Measurements from ENCODE around the gene MAML2. TPM values are rescaled to one million over a fixed set of nuclear protein-coding genes. Genes with fewer than 3 reads are reported as not detected.
A peak's percentile ranks its signal among the peaks of the same experiment; 100 is the strongest.

The MAML2 gene
- total and polyA plus RNA-seq, 2 experiments from 2014 or later = 4.7 to 15.3 TPM

- DNase-seq (ENCODE audit: low spot score) = peak; percentile 64
- Histone ChIP-seq H3K79me2 (peaks cover 37% of the 10 kb centered on the region), H3K9me3 (ENCODE audit: low read depth) (no peaks in the 10 kb centered on the region), H3K4me3 (no peak overlapping the region), H2AFZ (no peak overlapping the region), H3K9me2 (replicated peaks; ENCODE audit: insufficient read depth) (no peaks in the 10 kb centered on the region), H3K27ac (peak overlapping the region; percentile 86), H3K27me3 (no peaks in the 10 kb centered on the region), H3K4me2 (peak overlapping the region; percentile 47), H4K20me1 (ENCODE audit: insufficient read depth, poor library complexity, severe bottlenecking) (peaks cover 2% of the 10 kb centered on the region), H3K36me3 (replicated peaks; ENCODE audit: insufficient read depth, low read depth) (no peaks in the 10 kb centered on the region), H3K4me1 (ENCODE audit: insufficient read depth) (peaks cover 33% of the 10 kb centered on the region)
- TF ChIP-seq EZH2 (IDR thresholded peaks at IDR 0.05; ENCODE audit: borderline replicate concordance) (no peak), EZH2phosphoT487 (IDR thresholded peaks at IDR 0.05; ENCODE audit: low read depth, severe bottlenecking, unreplicated experiment) (no peak)
- TF ChIP-seq, protein P1, sequence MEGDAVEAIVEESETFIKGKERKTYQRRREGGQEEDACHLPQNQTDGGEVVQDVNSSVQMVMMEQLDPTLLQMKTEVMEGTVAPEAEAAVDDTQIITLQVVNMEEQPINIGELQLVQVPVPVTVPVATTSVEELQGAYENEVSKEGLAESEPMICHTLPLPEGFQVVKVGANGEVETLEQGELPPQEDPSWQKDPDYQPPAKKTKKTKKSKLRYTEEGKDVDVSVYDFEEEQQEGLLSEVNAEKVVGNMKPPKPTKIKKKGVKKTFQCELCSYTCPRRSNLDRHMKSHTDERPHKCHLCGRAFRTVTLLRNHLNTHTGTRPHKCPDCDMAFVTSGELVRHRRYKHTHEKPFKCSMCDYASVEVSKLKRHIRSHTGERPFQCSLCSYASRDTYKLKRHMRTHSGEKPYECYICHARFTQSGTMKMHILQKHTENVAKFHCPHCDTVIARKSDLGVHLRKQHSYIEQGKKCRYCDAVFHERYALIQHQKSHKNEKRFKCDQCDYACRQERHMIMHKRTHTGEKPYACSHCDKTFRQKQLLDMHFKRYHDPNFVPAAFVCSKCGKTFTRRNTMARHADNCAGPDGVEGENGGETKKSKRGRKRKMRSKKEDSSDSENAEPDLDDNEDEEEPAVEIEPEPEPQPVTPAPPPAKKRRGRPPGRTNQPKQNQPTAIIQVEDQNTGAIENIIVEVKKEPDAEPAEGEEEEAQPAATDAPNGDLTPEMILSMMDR (IDR thresholded peaks at IDR 0.05; ENCODE audit: poor library complexity) = no peak
- 25% methylated on average over 5 of the region's 5 CpGs for WGBS (ENCODE audit: low lambda C conversion rate, missing lambda C conversion rate)
Measured at GRCh38 chr11:96207459-96208449, 135.2 kb downstream of the MAML2 start.

DNA sequence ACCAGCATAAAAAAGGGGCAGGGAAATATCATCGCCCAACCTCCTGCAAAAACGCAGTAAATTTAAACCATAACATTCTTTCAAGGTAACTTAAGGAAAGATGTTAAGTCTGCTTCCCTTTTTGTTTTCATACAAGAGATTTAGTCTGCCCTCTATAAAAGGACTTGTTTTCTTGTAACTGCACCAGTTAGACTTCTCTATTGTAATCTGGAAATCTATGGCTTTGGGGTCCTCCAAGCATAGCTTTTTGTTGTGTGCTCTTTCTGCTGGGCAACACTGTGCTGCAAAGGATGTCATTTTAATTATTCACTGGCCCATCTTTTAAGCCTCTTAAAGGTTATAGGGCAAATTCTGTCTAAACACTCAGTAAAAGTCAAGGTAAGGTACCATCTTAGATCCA, 136.0 kb downstream of the MAML2 start:
- DNase-seq (ENCODE audit: low spot score) = no peak
- no peak for TF ChIP-seq EZH2 (IDR thresholded peaks at IDR 0.05; ENCODE audit: borderline replicate concordance)
- TF ChIP-seq, protein P1 (IDR thresholded peaks at IDR 0.05; ENCODE audit: poor library complexity) = no peak
- no peak for TF ChIP-seq EZH2phosphoT487 (IDR thresholded peaks at IDR 0.05; ENCODE audit: low read depth, severe bottlenecking, unreplicated experiment)
- Histone ChIP-seq H3K9me2 (replicated peaks; ENCODE audit: insufficient read depth) (no peaks in the 10 kb centered on the region), H4K20me1 (ENCODE audit: insufficient read depth, poor library complexity, severe bottlenecking) (peaks cover 2% of the 10 kb centered on the region), H3K79me2 (peaks cover 39% of the 10 kb centered on the region), H3K27ac (peak overlapping the region; percentile 86), H3K4me1 (ENCODE audit: insufficient read depth) (peaks cover 26% of the 10 kb centered on the region), H3K36me3 (replicated peaks; ENCODE audit: insufficient read depth, low read depth) (no peaks in the 10 kb centered on the region), H3K27me3 (no peaks in the 10 kb centered on the region), H3K9me3 (ENCODE audit: low read depth) (no peaks in the 10 kb centered on the region), H3K4me3 (no peak overlapping the region), H3K4me2 (peak overlapping the region; percentile 47), H2AFZ (no peak overlapping the region)
- WGBS (ENCODE audit: low lambda C conversion rate, missing lambda C conversion rate) = 73% methylated on average over 2 of the region's 2 CpGs

- Histone ChIP-seq H3K4me3 (no peak overlapping the region), H3K9me3 (ENCODE audit: low read depth) (no peaks in the 10 kb centered on the region), H3K79me2 (peaks cover 33% of the 10 kb centered on the region), H3K36me3 (replicated peaks; ENCODE audit: insufficient read depth, low read depth) (no peaks in the 10 kb centered on the region), H3K4me1 (ENCODE audit: insufficient read depth) (peaks cover 27% of the 10 kb centered on the region), H3K4me2 (no peak overlapping the region), H3K9me2 (replicated peaks; ENCODE audit: insufficient read depth) (no peaks in the 10 kb centered on the region), H4K20me1 (ENCODE audit: insufficient read depth, poor library complexity, severe bottlenecking) (peaks cover 2% of the 10 kb centered on the region), H3K27me3 (no peaks in the 10 kb centered on the region), H2AFZ (no peak overlapping the region), H3K27ac (no peak overlapping the region)
- 93% methylated on average over 3 of the region's 3 CpGs for WGBS (ENCODE audit: low lambda C conversion rate, missing lambda C conversion rate)
- no peak for TF ChIP-seq EZH2 (IDR thresholded peaks at IDR 0.05; ENCODE audit: borderline replicate concordance)
- TF ChIP-seq, protein P1 (IDR thresholded peaks at IDR 0.05; ENCODE audit: poor library complexity) = no peak
- no peak for TF ChIP-seq EZH2phosphoT487 (IDR thresholded peaks at IDR 0.05; ENCODE audit: low read depth, severe bottlenecking, unreplicated experiment)
- no peak for DNase-seq (ENCODE audit: low spot score)
Measured at GRCh38 chr11:96205460-96205809, 137.6 kb downstream of the MAML2 start.

Measured in hepatocyte (in vitro differentiated cells).